ENCODE measurements around the gene ZBTB38.

DNA sequence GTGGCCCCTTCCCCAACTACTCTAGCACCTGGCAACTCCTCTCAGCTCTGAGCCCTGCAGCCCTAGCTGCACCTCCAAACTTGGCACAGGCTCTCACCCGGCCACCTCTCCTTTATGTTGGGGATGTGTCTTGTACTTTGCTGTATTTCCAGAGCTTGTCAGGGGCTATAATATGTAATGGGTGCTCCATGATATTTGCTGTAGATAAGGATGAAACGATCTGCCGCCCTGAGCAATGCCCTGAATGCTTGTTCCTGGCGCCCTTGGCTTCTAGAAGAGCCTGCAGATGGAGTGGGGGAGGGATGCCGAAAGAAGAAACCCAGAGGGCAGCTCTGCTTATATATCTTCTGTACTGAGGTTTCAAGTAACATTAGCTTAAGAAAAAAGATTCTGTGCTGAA, 35.9 kb upstream of the ZBTB38 start:
- TF ChIP-seq, protein P1, sequence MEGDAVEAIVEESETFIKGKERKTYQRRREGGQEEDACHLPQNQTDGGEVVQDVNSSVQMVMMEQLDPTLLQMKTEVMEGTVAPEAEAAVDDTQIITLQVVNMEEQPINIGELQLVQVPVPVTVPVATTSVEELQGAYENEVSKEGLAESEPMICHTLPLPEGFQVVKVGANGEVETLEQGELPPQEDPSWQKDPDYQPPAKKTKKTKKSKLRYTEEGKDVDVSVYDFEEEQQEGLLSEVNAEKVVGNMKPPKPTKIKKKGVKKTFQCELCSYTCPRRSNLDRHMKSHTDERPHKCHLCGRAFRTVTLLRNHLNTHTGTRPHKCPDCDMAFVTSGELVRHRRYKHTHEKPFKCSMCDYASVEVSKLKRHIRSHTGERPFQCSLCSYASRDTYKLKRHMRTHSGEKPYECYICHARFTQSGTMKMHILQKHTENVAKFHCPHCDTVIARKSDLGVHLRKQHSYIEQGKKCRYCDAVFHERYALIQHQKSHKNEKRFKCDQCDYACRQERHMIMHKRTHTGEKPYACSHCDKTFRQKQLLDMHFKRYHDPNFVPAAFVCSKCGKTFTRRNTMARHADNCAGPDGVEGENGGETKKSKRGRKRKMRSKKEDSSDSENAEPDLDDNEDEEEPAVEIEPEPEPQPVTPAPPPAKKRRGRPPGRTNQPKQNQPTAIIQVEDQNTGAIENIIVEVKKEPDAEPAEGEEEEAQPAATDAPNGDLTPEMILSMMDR (IDR thresholded peaks at IDR 0.05) = no peak
- TF ChIP-seq POLR2A (IDR thresholded peaks at IDR 0.05) = no peak
